Measurements from ENCODE around the gene ROR1.
"Not testable (repeated sequence)": the region's sequence is repeated elsewhere in the genome, so short reads cannot be mapped to it uniquely, and the experiment has no call there.

Gene ROR1

DNA sequence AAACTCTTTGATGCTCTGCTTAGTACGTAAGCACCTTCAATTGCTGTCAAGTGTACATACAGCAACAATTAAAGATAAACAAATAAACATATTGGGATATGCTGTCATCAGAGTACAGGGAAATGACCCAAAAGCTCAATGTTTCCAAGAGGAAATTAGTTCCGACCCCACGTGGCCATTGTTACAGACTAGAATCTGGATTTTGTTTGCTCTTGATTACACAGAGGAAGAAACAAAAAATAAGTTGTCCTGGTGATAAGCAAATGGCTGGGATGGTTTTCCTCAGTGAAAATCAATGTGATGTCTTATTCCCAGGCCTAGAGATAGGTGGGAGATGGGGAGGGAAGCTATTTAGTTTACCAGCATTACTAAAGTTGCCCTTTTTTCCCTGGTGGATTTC is 316.6 kb downstream of the ROR1 start:
- DNase-seq = no peak

DNA sequence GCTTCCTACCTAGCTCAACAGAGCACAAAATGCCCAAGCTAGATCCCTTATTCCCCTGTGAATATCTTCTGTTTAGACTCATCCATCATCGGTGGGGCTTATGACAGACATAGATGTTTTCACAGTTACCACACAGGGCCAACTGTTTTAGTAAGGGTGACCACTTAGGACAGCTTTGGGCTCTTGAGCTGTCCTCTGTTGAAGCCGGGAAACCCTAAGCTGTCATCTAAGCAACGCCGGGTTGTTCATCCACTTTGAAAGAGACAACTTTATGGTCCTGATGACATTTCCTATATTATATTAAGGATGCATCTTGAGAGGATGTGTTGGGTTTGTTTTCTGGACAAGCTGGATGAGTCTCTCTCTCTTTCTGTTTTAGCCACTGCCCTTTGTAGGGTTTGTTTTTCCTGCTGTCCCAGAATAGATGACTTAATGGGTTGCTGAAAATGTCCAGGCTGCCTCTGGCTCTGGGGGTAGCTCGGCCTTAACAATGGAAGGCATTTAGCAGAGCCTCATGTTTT is 319.1 kb downstream of the ROR1 start:
- DNase-seq = peak in 16 of 58 donors; percentile 1 to 46 (median 19)

DNA sequence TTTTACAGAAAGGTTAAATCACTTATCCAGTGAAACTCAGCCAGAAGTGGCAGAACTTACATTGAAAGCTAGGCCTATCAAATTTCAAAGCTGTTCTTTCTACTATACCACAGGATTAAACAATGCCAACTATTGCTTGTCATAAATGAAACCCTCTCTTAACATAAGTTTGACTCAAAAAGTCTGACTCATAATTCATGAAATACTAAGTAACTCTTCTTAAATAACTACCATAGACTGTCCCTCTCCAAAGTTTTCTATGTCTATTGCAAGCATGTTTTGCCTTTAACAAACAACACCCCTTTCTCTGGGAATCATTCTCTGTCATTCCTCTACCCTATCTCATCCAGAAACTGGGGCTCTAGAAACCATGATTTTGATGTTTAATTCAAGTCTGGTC is 320.1 kb downstream of the ROR1 start:
- no peak for DNase-seq

DNA sequence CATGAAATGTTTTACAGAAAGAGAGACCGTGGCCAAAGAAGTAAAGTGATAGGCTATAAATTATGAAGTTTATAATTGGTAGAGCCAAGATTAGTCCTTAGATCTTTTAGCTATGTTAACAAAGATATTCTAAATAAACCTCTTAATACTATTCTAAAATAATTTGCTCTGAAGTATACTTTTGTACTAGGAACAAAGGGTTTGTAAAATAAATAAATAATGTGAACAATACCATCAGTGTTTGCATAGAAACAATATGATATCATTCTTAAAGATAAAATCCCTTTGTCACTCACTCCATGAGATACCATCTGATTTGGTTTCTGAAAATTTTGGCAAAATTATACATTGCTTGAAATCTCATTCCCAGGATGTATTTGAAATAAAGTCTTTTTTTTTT is 322.0 kb downstream of the ROR1 start:
- DNase-seq = no peak

GRCh38 chr1:64097859-64098258 is 324.0 kb downstream of the ROR1 start:
- no peak for DNase-seq

GRCh38 chr1:64098436-64098835 is 324.6 kb downstream of the ROR1 start:
- DNase-seq = no peak

DNA sequence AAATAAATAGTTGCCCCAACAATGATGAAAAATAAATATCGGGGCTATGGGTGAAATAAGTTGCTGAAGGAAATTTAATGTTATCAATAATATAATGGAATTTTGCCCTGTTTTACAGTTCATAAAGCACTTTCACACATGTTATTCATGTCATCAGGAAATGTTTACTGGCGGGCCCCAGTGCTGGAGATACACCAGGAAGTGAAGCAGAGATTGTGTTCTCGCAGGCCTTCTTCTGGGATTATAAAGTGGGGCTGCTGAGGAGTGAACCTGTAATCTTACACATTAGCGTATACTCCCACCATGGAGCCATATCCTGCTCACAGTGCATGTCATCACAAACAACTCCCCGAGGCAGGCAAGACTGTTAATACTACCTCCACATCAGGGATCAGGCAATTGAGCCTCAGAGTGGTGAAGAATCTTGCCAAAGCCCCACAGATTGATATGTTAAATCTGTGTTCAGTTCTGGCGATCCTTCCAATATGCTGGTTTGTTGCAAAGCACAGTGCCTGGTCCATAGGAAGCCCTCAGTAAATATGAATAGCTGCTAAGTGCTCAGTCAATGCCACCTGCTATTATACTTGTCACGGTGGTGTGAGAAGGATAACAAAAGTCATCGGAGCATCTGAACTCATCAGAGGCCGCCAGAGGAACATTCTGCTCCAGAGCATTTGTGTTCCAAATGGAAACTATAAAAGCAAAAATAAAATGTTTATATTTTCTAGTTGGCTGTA is 325.2 kb downstream of the ROR1 start:
- no peak for DNase-seq

DNA sequence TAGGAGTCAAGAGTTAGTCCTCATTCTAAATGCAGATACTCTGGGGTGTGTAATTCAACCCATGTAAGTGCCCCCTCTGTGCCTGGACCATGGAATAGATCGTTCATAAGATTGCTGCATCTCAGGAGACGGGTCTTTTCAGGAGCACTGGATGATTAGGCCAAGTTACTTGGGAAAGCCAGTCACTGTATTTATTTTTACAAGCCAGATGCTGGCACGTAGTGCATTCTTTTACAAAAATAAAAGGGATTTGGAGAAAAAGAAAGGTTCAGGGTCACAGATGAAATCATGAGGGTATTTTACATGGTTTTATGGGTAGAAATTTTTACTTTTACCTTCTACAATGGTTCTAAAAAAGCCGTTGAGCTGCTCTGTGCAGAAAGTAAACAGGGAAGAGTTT is 327.0 kb downstream of the ROR1 start:
- DNase-seq = no peak

DNA sequence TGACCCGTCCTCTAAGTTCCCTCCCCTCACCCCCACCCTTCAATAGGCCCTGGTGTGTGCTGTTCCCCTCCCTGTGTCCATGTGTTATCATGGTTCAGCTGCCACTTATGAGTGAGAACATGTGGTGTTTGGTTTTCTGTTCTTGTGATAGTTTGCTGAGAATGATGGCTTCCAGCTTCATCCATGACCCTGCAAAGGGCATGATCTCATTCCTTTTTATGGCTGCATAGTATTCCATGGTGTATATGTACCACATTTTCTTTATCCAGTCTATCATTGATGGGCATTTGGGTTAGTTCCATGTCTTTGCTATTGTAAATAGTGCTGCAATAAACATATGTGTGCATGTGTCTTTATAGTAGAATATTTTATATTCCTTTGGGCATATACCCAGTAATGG is 330.8 kb downstream of the ROR1 start:
- not testable (repeated sequence) for DNase-seq

DNA sequence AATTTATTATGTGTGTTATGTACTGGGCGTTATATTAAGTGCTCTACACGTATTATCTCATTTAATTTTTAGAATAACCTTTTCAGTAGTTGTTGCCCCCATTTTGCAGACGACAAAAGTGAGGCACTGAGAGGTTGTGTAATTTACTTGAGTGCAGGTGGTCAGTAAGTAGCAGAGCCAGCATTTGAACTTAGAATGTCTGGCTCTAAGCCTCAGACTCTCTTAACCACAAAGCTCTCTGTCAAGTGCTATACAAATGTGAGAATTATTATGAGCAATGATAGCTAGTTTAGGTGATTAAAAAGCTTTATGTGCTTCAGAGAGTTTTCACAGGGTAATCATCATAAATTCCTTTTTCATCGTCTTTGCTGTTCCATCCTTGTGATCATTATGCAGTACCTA is 333.3 kb downstream of the ROR1 start:
- DNase-seq = no peak

GRCh38 chr1:64107632-64108031 is 333.8 kb downstream of the ROR1 start:
- DNase-seq = no peak

- no peak for DNase-seq
Observed at GRCh38 chr1:64110924-64111777, 337.3 kb downstream of the ROR1 start.

GRCh38 chr1:64111787-64112186 is 338.0 kb downstream of the ROR1 start:
- no peak for DNase-seq

- DNase-seq = no peak
Observed at GRCh38 chr1:64112281-64112680, 338.5 kb downstream of the ROR1 start.

DNA sequence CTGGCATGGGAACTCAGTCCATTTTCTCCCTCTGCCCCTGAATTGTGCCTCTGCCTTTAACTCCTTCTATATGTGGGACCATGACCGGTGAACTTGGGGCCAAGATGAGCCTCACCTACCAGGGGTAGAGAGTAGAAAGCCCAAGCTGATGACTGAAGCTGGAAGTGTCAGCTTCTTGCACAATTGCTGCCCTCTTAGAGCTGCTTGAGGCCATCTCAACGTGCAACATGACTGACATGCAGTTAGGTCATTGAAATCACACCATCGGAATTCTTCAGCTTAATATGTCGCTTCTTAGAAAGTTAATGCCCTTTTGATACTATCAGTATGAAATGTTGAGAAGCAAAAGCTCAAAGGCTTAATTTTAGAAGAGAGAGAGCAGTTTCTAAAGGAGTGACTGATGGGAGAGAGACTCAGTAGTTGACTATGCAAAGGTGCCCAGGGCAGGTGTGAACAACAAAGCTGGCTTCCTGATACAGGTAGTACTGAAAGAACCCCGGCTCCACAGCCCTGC is 340.3 kb downstream of the ROR1 start:
- no peak for DNase-seq

GRCh38 chr1:64116537-64116936 is 342.7 kb downstream of the ROR1 start:
- DNase-seq = no peak

- DNase-seq = no peak
Observed at GRCh38 chr1:64117492-64117891, 343.7 kb downstream of the ROR1 start.

- DNase-seq = no peak
Observed at GRCh38 chr1:64121766-64122385, 348.1 kb downstream of the ROR1 start.

GRCh38 chr1:64122588-64122987 is 348.8 kb downstream of the ROR1 start:
- DNase-seq = no peak

- no peak for DNase-seq
Observed at GRCh38 chr1:64124704-64125440, 351.1 kb downstream of the ROR1 start.

- no peak for DNase-seq
Observed at GRCh38 chr1:64126581-64126980, 352.8 kb downstream of the ROR1 start.
